ENCODE measurements around the gene APOBEC4. TPM values are rescaled to one million over a fixed set of nuclear protein-coding genes. Genes with fewer than 3 reads are reported as not detected.

The APOBEC4 gene
- total and polyA plus RNA-seq, 10 of the 15 experiments (the other 5 are each of a cell fraction or from before 2014, with no cell fraction given) = 0.04 to 0.25 (median 0.06) TPM; not detected in 5

GRCh38 chr1:183702813-183703198, 49.7 kb upstream of the APOBEC4 start:
- Histone ChIP-seq H2AFZ (ENCODE audit: control insufficient read depth, low read depth, low read length) (no peak overlapping the region), H3K9me3 (replicated peaks; ENCODE audit: control insufficient read depth, insufficient read depth, low read length) (no peaks in the 10 kb centered on the region), H3K36me3 (ENCODE audit: control insufficient read depth in 2 of 2, insufficient read depth in 2 of 2, low read length in 1 of 2) (peaks cover 0 to 2% of the 10 kb centered on the region in 2 experiments; a peak in 2 of 4 replicates), H3K4me3 (no peak overlapping the region), H4K20me1 (ENCODE audit: control insufficient read depth, insufficient read depth) (no peaks in the 10 kb centered on the region), H3K79me2 (ENCODE audit: control insufficient read depth, insufficient read depth, low read length) (no peaks in the 10 kb centered on the region), H3K4me1 (ENCODE audit: control insufficient read depth, insufficient read depth, low read length) (no peaks in the 10 kb centered on the region), H3K4me2 (ENCODE audit: control insufficient read depth, insufficient read depth) (no peak overlapping the region), H3K27me3 (replicated peaks in 1 of 2; ENCODE audit: control insufficient read depth in 2 of 2, insufficient read depth in 2 of 2, low read length in 1 of 2) (no peaks in the 10 kb centered on the region), H3K27ac (ENCODE audit: control insufficient read depth, insufficient read depth) (no peak overlapping the region), H3K9ac (ENCODE audit: control insufficient read depth, insufficient read depth, low read length) (no peak overlapping the region)
- no peak for ATAC-seq
- TF ChIP-seq IRF5 (IDR thresholded peaks at IDR 0.05; ENCODE audit: borderline replicate concordance) = no peak
- no peak for TF ChIP-seq NBN (IDR thresholded peaks at IDR 0.05)
- TF ChIP-seq ELK1 (IDR thresholded peaks at IDR 0.05; ENCODE audit: low read depth, low read length) = no peak
- no peak for TF ChIP-seq PRDM15 (CRISPR knock-in tag; IDR thresholded peaks at IDR 0.05)
- FAIRE-seq = no peak
- DNase-seq (ENCODE audit: low read depth, low spot score) = no peak
- WGBS (ENCODE audit: insufficient coverage, insufficient replicate concordance, low lambda C conversion rate, missing lambda C conversion rate) = 77% methylated on average over 9 of the region's 9 CpGs
- in situ Hi-C loops (cut with MboI) = no loop called here
- ChIA-PET RAD21 (ENCODE audit: unreplicated experiment) (no interaction called here), CTCF (no interaction called here), POLR2A (no interaction called here), SMC1A (ENCODE audit: uncharacterized antibody, unreplicated experiment) (interaction anchor here (1.2 kb wide), 1 partner anchor 14 kb away, joined by 4 read pairs; no protein-coding TSS in a partner anchor)
- BruUV-seq (replicated peaks) = no TSS peak
- intact Hi-C loops (cut with micrococcal nuclease; ENCODE audit: unreplicated experiment) = no loop called here
